ENCODE results near the gene SF3A1.

DNA sequence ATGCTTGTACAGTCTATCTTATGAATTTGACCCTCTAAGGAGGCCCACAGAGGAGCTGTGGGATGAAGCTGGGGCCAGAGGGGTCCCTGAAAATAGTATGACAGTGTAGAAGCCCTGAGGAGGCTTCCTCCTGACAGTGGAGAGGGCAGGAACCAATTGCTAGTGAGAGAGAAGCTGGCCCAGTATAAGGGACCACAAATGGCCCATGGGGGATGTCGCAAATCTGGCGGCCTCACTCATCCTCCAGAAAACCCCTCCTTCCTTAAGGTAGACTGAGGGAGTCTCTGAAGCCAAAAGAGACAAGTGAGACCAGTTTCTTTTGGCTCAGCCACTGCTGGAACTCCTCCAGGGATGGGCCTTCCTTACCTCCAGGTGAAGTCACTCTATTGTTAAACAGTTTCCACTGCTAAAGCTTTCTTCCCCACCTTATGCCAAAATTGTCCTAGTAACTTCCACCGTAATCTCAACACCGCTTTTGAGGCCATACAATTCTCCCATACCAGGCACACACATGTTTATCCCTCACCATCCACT lies 49.6 kb downstream of the SF3A1 start:
- TF ChIP-seq, protein P1, sequence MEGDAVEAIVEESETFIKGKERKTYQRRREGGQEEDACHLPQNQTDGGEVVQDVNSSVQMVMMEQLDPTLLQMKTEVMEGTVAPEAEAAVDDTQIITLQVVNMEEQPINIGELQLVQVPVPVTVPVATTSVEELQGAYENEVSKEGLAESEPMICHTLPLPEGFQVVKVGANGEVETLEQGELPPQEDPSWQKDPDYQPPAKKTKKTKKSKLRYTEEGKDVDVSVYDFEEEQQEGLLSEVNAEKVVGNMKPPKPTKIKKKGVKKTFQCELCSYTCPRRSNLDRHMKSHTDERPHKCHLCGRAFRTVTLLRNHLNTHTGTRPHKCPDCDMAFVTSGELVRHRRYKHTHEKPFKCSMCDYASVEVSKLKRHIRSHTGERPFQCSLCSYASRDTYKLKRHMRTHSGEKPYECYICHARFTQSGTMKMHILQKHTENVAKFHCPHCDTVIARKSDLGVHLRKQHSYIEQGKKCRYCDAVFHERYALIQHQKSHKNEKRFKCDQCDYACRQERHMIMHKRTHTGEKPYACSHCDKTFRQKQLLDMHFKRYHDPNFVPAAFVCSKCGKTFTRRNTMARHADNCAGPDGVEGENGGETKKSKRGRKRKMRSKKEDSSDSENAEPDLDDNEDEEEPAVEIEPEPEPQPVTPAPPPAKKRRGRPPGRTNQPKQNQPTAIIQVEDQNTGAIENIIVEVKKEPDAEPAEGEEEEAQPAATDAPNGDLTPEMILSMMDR (IDR thresholded peaks at IDR 0.05), result no peak
- TF ChIP-seq POLR2A (IDR thresholded peaks at IDR 0.05), result no peak

All from testis (tissue), 2 donors.